NCI-H345 (cell line): ENCODE measurements around the gene MKS1.
A peak's percentile ranks its signal among the peaks of the same experiment; 100 is the strongest.

Experiments used
- DNase-seq: peaks from one replicate; lab custom pipeline; 2025; lab: John Stamatoyannopoulos, UW

Gene MKS1

GRCh38 chr17:58161566-58161965 lies 57.5 kb downstream of the MKS1 start:
- no peak for DNase-seq

DNA sequence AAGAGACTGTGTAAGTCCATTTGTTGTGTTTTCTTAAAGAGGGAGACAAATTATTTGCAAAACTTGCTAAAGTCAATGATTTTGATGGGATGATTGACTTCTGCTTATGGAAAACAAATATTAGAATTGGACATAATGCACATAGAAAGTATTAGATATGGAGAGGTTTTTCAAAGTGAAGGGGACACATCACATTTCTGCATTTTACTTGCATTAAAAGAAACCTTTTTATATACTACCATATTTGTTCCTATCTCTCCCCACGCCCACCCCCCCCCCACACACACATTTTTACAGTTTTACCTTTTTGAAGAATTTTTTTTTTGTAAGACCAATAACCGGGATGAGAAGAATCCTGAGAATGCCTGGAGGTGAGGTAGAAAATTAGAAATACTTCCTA lies 60.9 kb downstream of the MKS1 start:
- DNase-seq: no peak

- DNase-seq: peak; percentile 7
Measured at GRCh38 chr17:58156839-58157803, 61.9 kb downstream of the MKS1 start.
